ENCODE measurements around the gene STRA8.

Gene STRA8

GRCh38 chr7:135271255-135271615 lies 37.6 kb downstream of the STRA8 start:
- TF ChIP-seq CTCF (conservative IDR thresholded peaks at IDR 0.05; ENCODE audit: low read depth): no peak
- CTCF ChIA-PET: no interaction called here
- H3K27ac ChIP-seq: no peak overlapping the region
- no peak for DNase-seq (ENCODE audit: low spot score)
- POLR2A ChIA-PET (ENCODE audit: low non-redundant PET): no interaction called here

DNA sequence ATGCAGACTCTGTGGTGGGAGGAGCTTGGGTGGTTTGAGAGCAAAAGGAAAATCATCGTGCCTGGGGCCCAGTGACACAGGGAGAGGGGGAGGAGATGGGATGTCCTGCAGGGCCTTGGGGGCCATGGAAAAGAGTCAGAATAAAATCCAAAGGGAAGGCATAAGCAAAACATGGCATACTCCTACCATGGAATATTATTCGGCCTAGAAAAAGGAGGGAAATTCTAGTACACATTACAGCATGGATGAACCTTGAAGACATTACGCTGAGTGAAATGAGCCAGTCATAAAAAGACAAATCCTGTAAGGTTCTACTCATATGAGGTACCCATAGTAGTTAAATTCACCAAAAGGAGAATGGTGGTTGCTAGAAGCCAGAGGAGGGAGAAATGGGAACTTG lies 38.7 kb downstream of the STRA8 start:
- CTCF ChIA-PET: no interaction called here
- TF ChIP-seq CTCF (conservative IDR thresholded peaks at IDR 0.05; ENCODE audit: low read depth): no peak

DNA sequence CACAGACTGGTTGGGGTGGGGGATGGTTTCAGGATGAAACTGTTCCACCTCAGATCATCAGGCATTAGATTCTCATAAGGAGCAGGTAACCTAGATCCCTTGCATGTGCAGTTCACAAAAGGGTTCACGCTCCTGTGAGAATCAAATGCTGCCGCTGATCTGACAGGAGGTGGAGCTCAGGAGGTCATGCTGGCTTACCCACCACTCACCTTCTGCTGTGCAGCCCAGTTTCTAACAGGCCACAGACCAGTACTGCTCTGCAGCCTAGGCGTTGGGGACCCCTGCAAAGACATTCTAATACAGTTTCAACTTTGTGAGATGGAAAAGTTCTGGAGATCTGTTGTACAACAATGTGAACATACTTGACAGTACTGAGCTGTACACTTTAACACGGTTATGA lies 39.9 kb downstream of the STRA8 start:
- no peak for TF ChIP-seq CTCF (conservative IDR thresholded peaks at IDR 0.05; ENCODE audit: low read depth)
- DNase-seq (ENCODE audit: low spot score): no peak
- POLR2A ChIA-PET (ENCODE audit: low non-redundant PET): no interaction called here

More for the DNA sequence above, 38.7 kb downstream of the STRA8 start:
- no peak overlapping the region for H3K27ac ChIP-seq
- DNase-seq (ENCODE audit: low spot score): no peak
- POLR2A ChIA-PET (ENCODE audit: low non-redundant PET): no interaction called here

GRCh38 chr7:135274495-135275268 lies 41.0 kb downstream of the STRA8 start:
- H3K27ac ChIP-seq: no peak overlapping the region
- TF ChIP-seq CTCF (conservative IDR thresholded peaks at IDR 0.05; ENCODE audit: low read depth): peak; percentile 92
- ChIA-PET CTCF (interaction anchor here (0.6 to 1.9 kb wide), 10 partner anchors 10 to 1037 kb away, joined by 3 to 12 read pairs (median 4); partner anchors contain the start of gene NUP205), POLR2A (ENCODE audit: low non-redundant PET) (no interaction called here)
- peak; percentile 50 for DNase-seq (ENCODE audit: low spot score)

More for the DNA sequence above, 39.9 kb downstream of the STRA8 start:
- CTCF ChIA-PET: interaction anchor here (0.5 to 1.9 kb wide), 3 partner anchors 19 to 184 kb away, joined by 3 to 12 read pairs (median 7); no protein-coding TSS in a partner anchor
- no peak overlapping the region for H3K27ac ChIP-seq

DNA sequence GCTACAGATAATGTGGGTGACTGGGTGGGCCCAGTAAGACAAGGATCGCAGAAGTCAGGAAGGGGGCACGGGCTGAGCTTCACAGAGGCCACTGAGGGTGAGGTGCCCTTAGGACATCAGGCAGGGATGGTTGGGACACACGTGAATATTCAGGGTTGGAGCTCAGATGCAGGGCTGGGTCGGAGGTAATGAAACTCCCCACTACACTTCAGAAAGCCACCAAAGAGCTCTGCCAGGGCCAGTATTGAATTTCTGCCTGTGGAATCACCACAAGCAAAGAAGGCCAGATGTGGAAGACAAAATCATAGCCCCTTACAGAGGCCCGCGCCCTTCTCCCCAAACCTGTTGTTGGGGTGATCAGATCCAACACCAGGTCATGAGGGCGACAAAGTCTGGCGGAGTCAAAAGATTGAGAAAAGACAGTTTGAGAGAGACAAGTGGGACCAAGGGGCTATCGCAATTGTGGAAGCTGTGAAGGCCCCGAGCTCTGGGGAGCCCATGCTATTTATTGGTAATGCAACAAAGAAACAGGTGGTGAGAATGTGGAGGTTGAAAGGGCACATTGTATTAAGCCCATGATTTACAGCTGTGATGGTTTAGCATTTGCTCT lies 42.4 kb downstream of the STRA8 start:
- no peak for TF ChIP-seq CTCF (conservative IDR thresholded peaks at IDR 0.05; ENCODE audit: low read depth)
- ChIA-PET CTCF (no interaction called here), POLR2A (ENCODE audit: low non-redundant PET) (no interaction called here)
- DNase-seq (ENCODE audit: low spot score): no peak
- H3K27ac ChIP-seq: no peak overlapping the region

GRCh38 chr7:135277161-135277560 lies 43.5 kb downstream of the STRA8 start:
- no peak overlapping the region for H3K27ac ChIP-seq
- no peak for TF ChIP-seq CTCF (conservative IDR thresholded peaks at IDR 0.05; ENCODE audit: low read depth)
- DNase-seq (ENCODE audit: low spot score): no peak
- POLR2A ChIA-PET (ENCODE audit: low non-redundant PET): no interaction called here
- CTCF ChIA-PET: interaction anchor here (2.4 kb wide), 1 partner anchor 59 kb away, joined by 10 read pairs; no protein-coding TSS in a partner anchor
